ENCODE results near the gene GTF3C5.
"Not testable (repeated sequence)": the region's sequence is repeated elsewhere in the genome, so short reads cannot be mapped to it uniquely, and the experiment has no call there.

GTF3C5 gene

DNA sequence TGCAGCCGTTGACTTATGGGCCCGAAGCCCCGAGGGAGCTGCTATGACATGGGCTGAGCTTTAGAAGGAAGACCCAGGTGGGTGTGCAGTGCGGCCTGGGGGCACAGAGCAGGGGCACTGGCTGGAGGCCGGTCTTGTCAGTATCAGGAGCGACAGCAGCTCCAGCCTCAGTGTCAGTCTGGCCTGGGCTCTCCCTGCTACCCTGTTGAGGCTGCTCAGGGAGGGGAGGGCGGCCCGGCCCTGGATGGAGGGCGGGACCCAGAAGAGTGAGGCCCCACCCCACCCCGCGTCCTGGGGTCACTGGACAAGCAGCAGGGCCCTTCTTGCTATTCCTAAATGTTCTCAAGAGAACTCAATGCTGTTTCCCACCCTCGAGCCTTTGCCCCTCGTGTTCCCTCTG is 34.3 kb upstream of the GTF3C5 start:
- DNase-seq (ENCODE audit: low spot score), result no peak

- no peak for DNase-seq (ENCODE audit: low spot score)
These were observed 33.2 kb upstream of the GTF3C5 start for GRCh38 chr9:132997591-132997990.

GRCh38 chr9:132998221-132998620 is 32.6 kb upstream of the GTF3C5 start:
- DNase-seq (ENCODE audit: low spot score), result not testable (repeated sequence)

- DNase-seq (ENCODE audit: low spot score), result no peak
These were observed 31.8 kb upstream of the GTF3C5 start for GRCh38 chr9:132998831-132999635.

DNA sequence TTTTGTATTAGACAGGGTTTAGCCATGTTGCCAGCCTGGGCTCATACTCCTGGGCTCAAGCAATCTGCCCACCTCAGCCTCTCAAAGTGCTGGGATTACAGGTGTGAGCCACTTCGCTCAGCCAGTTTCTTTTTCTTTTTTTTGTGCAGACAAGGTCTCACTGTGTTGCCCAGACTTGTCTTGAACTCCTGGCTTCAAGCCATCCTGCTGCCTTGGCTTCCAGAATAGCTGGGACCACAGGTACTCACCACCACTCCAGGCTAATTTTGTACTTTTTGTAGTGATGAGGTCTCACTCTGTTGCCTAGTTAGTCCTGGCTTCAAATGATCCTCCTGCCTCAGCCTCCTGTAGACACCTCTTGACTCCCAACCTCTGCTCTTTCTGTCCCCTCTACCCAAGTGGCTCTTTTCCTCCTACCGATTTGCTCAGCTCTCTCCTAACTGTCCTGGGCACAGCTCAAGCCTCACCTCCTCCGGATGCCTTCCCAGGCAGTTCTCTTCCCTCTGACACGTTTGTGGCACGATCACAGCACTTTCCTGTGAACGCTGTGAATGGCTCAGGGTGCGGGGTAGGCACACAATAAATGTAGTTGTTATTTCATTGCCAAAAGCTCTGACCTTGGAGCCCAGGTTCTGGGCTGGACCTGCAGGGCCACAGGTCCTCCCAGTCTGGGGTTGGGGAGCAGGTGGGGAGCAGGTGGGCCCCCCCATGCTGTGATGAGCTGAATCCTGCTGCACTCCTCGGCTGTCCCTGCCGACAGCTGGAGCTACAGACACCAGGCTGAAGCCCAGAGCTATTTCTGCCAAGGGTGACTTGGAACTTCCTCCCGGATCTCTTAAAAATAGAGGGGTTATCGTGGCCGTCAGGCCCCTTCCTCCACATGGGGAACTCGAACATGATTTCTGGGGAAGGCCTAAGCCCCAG is 28.4 kb upstream of the GTF3C5 start:
- no peak for DNase-seq (ENCODE audit: low spot score)

DNA sequence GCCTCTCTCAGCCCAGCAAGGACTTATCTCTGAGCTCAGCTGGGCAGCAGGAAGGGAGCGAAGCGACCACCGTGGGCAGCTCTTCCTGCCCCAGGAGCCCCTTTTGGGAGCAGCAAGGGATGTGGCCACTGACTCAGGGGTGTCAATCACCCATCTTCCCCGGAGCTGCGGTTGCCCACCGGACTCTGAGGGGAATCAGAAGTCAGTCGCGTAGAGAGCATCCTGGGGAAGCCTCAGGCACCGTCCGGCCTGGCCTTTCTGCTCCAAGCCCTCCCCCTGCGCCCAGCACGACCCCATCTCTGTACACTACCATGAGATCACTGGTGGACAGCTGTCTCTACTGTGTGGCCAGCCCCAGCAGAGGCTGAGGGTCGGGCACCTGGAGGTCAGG is 27.7 kb upstream of the GTF3C5 start:
- no peak for DNase-seq (ENCODE audit: low spot score)

DNA sequence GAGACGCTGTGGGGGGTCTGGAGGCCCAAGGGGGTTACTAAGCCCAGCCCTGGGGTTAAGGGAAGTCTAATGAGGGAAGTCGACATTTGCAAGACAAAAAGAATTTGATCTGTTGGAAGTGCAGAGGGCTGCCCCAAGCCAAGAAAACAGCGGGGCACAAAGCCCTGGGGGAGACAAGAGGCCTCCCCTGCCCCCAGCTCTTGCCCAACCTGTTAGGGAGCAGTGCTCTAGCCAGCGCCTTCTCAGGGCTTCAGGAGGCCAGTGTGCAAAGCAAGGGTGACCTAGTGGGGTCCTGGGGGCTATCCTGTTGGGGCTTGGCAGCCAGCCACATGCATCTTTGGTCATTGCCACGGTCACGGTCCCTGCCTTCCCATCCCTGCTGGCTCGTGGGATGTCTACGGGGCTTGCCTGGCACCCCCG is 27.1 kb upstream of the GTF3C5 start:
- DNase-seq (ENCODE audit: low spot score), result no peak

DNA sequence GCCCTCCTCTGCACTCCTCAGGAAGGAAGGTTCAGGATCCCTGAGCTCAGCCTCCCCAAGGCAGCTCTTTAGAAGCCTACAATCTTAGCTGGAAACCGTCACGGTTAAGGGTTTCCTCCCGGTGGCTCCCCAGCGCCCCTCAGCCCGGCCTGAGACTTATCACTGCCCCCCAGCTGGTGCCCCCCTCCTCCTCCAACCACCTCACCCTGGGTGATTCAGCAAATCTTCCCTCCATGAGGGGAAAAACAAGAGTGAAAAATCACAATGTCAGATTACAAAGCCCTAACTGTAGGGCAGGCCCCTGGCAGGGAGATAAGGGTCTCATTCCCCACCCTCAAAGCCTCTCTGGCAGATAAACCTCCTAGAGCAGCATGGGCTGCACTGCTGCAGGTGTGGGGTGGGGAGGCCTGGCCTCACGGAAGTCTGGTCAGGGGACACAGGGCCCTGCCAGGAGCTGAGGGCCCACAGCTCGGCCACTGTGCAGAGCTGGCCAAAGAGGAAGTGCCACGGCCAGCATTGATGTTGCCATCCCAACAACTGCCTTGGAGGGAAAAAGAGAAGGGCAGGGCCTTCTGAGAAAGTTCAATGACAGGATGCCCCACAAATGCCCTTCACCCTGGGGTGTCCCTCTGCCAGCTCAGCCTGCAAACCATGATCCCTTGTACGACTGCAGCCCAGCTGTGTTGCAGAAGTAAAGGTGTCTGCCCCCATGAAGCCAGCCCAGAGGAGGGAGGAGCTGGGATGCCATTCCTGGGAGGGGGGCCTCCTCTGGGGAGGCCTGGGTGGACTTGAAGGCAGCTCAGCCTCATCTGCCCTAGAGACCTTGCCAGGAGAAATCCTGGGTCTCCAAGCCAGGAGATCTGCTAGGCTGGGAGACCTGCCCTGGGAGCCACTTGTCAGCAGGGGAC is 26.5 kb upstream of the GTF3C5 start:
- no peak for DNase-seq (ENCODE audit: low spot score)

GRCh38 chr9:133004999-133005760 is 25.6 kb upstream of the GTF3C5 start:
- DNase-seq (ENCODE audit: low spot score), result no peak

DNA sequence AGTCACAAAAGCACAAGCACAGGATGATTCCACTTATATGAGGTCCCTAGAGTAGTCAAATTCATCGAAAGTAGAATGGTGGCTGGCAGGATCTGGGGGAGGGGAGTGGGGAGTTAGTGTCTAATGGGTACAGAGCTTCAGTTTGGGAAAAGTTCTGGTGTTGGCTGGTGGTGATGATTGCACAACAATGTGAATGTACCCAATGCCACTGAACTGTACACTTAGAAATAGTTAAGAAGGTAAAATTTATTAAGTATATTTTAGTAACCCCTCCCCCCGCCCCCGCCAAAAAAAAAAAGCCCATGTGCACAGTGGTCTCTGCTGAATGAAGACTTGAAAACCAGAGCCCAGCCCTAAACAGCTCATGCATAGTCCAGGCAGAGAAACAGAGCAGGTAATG is 24.8 kb upstream of the GTF3C5 start:
- no peak for DNase-seq (ENCODE audit: low spot score)

GRCh38 chr9:133006731-133007352 is 24.0 kb upstream of the GTF3C5 start:
- DNase-seq (ENCODE audit: low spot score), result no peak

- DNase-seq (ENCODE audit: low spot score), result no peak
These were observed 22.4 kb upstream of the GTF3C5 start for GRCh38 chr9:133008406-133008805.

DNA sequence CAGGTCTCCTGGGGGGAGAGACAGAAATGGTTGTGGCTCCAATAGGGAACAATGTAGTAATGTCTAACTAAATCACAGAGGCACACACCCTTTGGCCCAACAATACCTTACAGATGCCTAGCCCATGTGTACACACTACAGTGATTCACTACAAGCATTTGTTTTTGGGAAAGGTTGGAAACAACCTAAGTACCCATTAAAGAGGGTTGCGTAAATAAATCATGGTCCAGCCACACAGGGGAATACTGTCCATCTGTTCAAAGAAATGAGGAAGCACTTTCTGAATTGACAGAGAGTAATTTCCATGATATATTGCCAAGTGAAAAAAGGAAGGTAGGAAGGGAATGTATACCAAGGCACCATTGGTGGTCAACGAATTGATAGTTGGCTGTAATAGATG is 22.0 kb upstream of the GTF3C5 start:
- no peak for DNase-seq (ENCODE audit: low spot score)

DNA sequence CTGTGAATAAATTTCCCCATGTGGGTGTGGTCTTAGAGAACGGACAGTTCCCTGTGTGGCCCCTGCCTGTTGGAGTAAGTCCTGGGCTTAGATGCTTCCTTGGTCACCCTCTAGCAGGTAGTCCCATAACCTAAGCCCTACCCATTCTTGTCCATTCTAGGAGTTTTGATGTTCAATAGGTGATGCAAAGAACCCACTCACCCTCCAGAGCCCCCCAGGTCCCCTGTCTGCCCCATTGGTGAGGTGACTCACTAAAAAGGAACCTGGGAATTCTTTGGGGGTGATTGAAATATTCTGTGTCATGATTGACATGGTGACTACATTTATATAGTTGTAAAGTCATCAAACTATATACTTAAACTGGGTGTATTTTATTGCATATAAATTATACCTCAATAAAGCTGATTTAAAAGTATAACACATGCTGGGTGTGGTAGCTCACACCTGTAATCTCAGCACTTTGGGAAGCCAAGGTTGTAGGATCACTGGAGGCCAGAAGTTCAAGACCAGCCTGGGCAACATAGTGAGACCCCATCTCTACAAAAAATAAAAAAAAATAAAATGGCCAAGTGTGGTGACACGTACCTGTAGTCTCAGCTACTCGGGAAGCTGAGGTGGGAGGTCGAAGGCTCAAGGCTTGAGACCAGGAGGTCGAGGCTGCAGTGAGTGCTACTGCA is 20.8 kb upstream of the GTF3C5 start:
- no peak for DNase-seq (ENCODE audit: low spot score)

GRCh38 chr9:133014696-133015095 is 16.1 kb upstream of the GTF3C5 start:
- no peak for DNase-seq (ENCODE audit: low spot score)

- DNase-seq (ENCODE audit: low spot score), result no peak
These were observed 7.5 kb upstream of the GTF3C5 start for GRCh38 chr9:133023117-133023890.

DNA sequence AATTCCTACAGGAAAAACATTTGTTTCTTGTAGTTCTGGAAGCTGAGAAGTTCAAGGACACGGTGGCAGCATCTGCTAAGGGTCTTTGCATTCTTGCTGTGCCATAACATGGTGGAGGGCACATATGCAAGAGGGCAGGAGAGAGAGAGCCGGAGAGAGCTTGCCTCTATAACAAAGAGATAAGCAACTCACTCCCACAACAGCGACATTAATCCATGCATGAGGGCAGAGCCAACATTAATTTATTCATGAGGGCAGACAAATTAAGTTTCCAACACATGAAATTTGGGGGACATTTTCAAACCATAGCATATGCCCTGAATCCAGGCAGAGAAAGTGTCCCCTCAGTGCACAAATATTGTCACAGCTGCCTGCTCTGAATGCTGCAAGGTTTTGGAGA is 4.4 kb upstream of the GTF3C5 start:
- no peak for DNase-seq (ENCODE audit: low spot score)

- DNase-seq (ENCODE audit: low spot score), result no peak
These were observed 3.7 kb upstream of the GTF3C5 start for GRCh38 chr9:133027134-133027533.

GRCh38 chr9:133028221-133028620 is 2.6 kb upstream of the GTF3C5 start:
- no peak for DNase-seq (ENCODE audit: low spot score)

GRCh38 chr9:133029994-133030316 is 842 bp upstream of the GTF3C5 start:
- DNase-seq (ENCODE audit: low spot score), result no peak
